Dermis microvascular lymphatic vessel endothelial cell (primary cell): Measurements from ENCODE around the gene SPOCK1. TPM values are rescaled to one million over a fixed set of nuclear protein-coding genes. Genes with fewer than 3 reads are reported as not detected.
"Not testable (repeated sequence)": the region's sequence is repeated elsewhere in the genome, so short reads cannot be mapped to it uniquely, and the experiment has no call there.

Source experiments
- DNase-seq, 2 donors: peaks; one replicate each; pipeline versions ENCODE4 v3.0.0 to v3.0.0-alpha.2; 2010; ENCODE audit warnings: low read depth in 2 of 2
- total RNA-seq: library from RNA; depleted of rRNA; stranded (reverse); fragments of >200 nt; gene quantifications from 2 replicates; pipeline ENCODE4 v1.2.1, GENCODE V29; 2014

Gene SPOCK1
- total RNA-seq, 1 donor from 2014 or later: 1.3 TPM

DNA sequence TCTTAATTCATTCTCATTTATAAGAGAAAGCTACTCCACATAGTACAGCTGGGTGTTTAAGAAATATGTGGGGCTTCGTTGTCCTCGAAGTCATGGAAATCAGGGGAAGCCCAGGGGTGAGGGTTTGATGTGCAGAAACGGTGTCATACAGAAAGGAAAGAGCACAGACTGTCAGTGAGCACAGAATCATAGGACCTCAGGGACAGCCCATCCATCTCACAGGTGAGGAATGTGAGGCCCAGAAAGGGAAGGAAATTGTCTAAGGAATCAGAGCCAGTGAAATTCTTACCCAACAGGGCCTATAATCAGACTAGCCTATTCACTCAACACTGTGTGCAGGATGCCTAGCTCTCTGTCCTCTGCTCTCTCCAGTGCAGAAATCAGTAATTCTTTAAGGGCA, 535.6 kb downstream of the SPOCK1 start:
- DNase-seq: no peak

DNA sequence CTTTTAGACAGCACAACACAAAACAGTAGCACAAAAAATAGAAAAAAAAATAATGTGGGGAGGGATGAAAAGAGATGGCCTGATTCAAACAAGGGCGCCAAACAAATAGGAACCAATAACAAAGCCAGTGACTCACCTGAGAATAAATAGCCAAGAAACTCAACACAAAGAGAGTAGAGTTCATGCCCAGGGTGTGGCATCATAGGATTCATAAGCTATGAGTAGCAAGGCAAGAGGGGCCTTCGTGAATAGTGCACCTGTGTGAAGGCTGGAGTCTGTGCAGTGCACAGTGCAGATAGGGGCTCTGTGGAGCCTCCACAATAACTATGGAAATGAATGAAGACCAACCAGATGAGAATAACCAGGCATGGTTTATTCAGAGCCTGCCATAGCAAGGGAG, 541.7 kb downstream of the SPOCK1 start:
- DNase-seq: no peak

DNA sequence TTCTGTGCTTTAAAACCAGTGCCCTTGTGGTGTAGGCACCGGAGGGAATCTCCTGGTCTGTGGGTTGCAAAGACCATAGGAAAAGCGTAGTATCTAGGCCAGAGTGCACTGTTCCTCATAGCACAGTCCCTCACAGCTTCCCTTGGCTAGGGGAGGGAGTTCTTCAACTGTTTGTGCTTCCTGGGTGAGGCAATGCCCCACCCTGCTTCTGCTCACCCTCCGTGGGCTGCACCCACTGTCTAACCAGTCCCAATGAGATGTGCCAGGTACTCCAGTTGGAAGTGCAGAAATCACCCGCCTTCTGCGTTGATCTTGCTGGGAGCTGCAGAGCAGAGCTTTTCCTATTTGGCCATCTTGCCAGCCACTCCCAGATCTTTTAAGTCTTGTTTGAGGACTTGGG, 545.0 kb downstream of the SPOCK1 start:
- DNase-seq: not testable (repeated sequence)

DNA sequence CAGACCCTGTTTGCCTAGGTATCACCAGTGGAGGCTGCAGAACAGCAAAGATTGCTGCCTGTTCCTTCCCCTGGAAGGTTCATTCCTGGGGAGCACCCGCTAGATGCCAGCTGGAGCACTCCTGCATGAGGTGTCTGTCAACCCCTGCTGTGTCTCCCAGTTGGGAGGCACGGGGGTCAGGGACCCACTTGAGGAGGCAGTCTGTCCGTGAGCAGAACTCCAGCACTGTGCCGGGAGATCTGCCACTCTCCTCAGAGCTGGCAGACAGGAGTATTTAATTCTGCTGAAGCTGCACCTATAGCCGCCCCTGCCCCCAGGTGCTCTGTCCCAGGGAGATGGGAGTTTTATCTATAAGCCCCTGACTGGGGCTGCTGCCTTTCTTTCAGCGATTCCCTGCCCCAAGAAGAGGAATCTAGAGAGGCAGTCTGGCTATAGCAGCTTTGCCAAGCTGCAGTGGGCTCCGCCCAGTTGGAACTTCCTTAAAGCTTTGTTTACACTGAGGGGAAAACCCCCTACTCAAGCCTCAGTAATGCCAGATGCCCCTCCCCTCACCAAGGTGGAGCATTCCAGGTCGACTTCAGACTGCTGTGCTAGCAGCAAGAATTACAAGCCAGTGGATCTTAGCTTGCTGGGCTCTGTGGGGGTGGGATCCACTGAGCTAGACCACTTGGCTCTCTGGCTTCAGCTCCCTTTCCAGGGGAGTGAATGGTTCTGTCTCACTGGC, 545.6 kb downstream of the SPOCK1 start:
- not testable (repeated sequence) for DNase-seq

DNA sequence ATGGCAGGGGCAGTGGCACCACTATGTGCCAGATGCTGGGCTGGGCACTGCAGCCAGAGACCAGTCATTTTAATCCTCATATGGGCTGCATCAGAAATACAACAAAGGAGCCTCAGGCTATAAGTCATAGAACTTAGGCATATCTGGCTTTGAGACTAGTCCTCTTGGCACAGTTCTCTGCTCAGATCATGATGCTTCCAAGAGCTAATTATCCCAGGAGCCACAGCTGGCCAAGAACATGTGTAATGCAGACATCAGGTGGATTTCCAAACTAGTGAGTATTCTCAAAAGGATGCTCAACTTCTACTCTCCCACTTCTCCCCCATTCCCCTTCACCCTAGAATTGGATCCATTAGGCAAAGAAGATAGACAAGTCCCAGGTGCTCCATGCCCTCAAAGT, 571.6 kb downstream of the SPOCK1 start:
- no peak for DNase-seq

DNA sequence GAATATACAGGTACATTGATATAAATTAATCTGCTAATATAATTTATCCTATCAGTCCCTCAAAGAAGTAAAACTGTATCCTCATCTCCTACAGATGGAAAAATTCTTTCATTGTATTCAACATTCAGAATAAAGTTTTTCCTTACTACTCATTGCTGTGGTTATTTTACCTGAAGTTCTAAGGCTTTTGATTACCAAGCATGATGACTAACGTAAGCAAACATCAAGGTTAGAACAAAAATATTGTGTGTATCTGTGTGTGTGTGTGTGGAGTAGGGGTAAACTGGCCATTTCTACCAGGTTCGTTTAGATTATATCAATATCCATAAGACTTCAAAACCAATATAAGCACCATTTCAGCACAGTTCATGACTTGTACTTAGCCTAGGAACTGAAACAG, 573.1 kb downstream of the SPOCK1 start:
- DNase-seq: no peak

Other genes with a start within 250 kb of the SPOCK1 start
- 19.3 and 50.4 TPM in 2 replicates for gene KLHL3, start 236.8 kb upstream of the SPOCK1 start, total RNA-seq